Measurements from ENCODE around the gene DCTN3.

The DCTN3 gene

GRCh38 chr9:34620061-34620994 lies at the start of gene DCTN3:
TSS of gene DCTN3 (minus strand) at chr9:34620495. CDS start at chr9:34620464, 31 bp downstream.
- peak; percentile 80 to 81 for DNase-seq (ENCODE audit: low read depth in 2 of 2)

DNA sequence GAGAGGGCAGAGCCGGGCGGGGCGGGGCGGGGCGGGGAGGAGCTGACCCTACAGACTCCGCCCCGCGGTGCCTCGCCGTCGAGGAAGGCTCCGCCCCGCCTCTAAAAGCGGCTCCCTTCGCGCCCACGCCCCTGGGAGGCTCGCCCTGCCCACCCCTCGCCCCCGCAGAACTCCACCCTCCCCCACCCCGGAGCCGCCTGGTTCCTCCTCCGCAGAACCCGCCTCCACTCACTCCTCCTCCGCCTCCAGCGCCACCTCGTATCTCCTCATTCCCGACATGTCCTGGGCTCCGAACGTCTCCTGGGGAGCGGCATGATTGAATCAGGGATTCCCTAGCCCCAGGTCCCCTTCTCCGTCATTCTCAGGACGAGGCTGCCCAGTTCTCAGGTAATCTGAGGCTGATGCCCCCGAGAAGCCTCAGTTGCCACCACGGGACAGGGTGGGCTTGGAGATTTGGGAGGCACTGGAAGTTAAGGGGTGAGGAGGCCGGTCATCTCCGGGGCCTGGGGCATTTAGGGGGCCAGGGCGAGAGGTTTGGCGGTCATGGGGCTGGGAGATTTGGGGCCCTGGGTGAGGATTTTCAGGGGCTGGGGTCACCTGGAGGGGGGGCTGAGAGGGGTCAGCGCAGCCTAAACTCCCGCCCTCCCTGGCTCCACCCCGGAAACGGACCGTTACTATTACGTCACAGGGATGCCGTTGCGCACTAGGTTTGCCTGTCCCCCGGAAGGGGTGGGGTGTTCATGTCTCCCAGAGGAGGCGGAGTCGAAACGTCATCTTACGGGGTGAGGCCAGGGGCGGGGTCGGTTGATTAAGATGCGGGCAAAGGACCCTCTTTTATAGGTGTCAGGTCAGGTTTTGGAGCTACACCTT lies 45.3 kb upstream of the DCTN3 start:
- peak; percentile 62 to 70 for DNase-seq (ENCODE audit: low read depth in 2 of 2)

- DNase-seq (ENCODE audit: low read depth in 2 of 2), result no peak
Observed at GRCh38 chr9:34665067-34665380, 44.7 kb upstream of the DCTN3 start.

- peak; percentile 20 to 69 for DNase-seq (ENCODE audit: low read depth in 2 of 2)
Observed at GRCh38 chr9:34664281-34665066, 44.2 kb upstream of the DCTN3 start.

DNA sequence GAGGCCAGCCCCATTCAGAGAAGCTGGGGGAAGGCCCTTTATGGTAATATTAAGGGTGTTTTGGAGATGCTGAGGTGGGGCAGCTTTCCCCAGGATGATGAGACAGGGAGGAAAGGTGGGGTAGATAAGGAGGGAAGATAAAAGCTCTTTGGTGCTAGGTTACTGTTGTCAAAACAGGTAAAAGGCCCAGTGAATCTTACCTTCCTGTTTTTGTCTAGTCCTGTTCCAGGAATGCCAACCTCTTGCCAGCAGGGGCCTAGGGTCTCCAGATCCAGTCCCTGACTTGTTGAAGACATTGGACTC lies 43.0 kb upstream of the DCTN3 start:
- no peak for DNase-seq (ENCODE audit: low read depth in 2 of 2)

- no peak for DNase-seq (ENCODE audit: low read depth in 2 of 2)
Observed at GRCh38 chr9:34662526-34663302, 42.4 kb upstream of the DCTN3 start, which contains the start of gene CCL27. TSS of gene CCL27 (minus strand) at chr9:34662657. CDS start at chr9:34662633, 24 bp downstream.

DNA sequence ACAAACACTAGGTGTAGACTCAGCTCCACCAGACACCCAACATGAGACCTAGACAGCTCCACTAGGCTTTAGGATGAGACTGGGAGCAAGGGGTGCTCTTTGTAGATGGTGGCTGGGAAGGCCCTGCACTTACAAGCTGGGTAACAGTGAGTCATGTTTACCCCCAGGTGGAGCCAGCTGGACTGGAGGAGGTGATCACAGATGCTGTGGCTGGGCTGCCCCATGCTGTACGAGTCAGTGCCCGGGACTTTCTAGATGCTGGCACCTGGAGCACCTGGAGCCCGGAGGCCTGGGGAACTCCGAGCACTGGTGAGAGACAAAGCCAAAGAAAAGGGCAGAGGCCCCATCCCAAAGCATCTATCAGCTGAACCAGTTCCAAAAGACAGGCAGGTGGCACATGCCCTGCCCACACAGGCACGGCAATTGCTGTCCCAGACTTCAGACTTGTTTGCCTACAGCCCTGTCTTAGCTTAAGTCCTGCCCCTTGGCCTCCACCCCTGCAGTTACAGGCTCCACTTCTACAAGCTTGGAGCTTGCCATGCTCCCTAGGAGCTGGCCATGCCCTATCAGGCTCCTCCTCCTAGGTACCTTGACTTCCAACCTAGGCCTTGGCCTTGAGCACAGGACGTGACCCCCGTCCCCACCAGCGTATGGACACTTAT lies 39.4 kb upstream of the DCTN3 start:
- DNase-seq (ENCODE audit: low read depth in 2 of 2), result no peak

DNA sequence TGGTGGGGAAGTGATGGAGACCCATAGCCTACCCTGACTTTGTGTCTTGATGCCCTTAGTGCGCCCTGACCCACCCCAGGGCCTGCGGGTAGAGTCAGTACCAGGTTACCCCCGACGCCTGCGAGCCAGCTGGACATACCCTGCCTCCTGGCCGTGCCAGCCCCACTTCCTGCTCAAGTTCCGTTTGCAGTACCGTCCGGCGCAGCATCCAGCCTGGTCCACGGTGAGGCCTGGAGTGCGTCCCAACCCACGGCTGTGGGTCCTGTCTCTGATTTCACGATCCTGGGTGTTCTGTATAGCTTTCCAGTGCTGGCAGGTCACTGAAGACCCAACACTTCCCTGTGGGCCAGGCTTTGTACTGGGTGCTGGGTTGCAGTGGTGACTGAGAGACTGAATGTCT lies 38.2 kb upstream of the DCTN3 start:
- no peak for DNase-seq (ENCODE audit: low read depth in 2 of 2)

- no peak for DNase-seq (ENCODE audit: low read depth in 2 of 2)
Observed at GRCh38 chr9:34656992-34657391, 36.7 kb upstream of the DCTN3 start.

DNA sequence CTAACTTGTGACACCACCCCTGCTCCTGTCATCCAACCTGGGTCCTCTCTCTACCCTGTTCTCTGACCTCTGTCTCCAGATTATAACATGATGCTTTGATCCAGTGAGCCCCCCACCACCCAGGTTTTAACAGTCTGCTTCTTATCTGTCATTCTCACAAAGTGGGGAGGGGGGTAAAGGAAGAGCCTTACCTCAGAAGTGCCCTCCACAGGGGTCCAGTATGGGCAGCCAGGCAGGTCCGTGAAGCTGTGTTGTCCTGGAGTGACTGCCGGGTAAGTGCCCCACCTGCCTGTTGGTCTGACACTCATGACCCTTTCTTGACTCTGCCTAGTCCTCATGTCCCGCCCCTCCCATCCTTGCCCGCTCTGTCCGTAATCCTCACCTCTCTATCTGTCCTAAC lies 35.1 kb upstream of the DCTN3 start:
- no peak for DNase-seq (ENCODE audit: low read depth in 2 of 2)

DNA sequence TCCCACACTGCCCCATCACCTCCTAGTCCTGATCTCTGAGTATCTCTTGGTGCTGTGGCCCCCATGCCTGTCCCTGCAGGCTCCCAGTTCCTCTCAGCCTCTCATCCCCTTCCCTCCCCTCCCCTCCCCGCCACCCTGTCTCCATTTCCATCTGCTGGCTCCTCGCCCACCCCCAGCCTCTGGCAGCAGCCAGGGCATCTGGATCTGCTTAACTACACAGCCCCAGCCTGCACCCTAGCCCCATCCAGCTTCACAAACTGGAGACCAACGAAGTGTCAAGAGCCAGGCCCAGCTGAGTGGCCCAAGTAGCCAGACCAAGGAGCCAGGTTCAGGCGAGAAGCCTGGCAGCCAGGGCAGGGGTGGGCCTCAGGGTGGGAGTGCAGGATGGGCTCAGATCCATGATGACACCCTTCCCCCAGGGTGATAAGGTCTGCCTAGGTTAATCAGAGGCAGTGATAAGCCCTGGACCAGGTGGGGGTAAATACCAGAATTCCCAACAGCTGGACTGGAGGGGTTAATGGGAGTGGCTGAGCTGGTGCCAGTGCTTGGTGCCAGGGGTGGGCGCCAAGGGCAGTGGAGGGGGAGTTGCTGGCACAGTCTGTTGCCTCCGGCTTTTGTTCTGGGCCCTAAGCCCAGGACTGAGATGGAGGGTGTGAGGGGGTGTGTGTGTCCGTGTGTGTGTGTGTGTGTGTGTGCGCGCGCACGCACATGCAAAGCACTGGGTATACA lies 34.2 kb upstream of the DCTN3 start:
- no peak for DNase-seq (ENCODE audit: low read depth in 2 of 2)

GRCh38 chr9:34653151-34654072 lies 33.1 kb upstream of the DCTN3 start:
- no peak for DNase-seq (ENCODE audit: low read depth in 2 of 2)

DNA sequence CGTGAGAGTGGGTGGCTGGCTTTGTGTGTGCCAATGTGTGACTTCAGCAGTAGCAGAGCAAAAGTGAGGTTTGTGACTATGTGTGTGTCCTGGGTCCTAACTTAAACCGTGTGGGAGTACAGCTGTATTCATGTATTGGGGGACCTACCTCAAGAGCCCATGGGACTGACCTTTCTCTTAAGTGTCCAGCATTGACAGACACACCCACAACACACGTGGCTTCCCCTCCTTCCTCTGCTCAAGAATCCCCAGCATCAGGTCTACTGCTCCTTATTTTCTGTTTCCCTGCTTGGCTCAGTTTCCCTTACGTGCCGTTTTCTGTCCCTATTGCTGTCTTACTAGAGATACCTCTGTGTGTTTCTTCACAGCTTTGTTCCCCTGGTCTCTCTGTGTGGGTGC lies 32.3 kb upstream of the DCTN3 start:
- no peak for DNase-seq (ENCODE audit: low read depth in 2 of 2)

DNA sequence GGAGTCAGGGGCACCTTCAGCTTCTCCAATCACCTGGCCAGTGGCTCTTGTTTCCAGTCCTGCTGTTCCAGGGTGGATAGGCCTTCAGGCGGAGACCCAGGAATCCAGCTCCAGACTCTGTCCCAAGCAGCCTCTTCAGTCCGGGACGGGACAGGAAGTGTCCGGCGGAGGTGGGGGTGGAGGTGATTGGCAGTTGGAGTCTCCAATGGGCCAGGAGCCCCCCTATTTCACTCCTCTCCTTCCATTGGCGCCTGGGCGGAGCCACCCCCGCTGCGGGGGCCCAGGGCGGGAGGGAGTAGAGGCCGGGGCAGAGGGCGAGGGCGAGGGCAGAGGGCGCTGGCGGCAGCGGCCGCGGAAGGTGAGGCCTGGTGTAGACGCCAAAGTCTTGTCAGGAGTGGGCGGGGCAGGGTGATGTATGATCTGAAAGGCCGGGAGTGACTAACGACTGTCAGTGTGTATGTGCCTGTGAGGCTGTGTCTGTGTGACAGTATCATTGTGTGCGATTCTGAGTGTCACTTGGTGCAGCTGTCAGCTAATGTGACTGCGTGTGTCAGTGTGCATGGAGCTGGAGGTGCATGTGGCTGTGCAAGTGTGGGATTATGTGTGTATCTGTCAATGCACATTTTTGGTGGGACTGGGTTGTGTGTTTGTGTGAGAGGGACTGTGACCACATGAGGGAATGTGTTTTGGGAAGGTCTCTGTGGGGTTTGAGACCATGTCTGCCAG lies 31.7 kb upstream of the DCTN3 start, which contains the start of gene IL11RA:
TSS of gene IL11RA (plus strand) at position 310 of the 726 bp plus-strand sequence. CDS start 3,033 bp downstream, outside the sequence.
- peak; percentile 39 to 45 for DNase-seq (ENCODE audit: low read depth in 2 of 2)

DNA sequence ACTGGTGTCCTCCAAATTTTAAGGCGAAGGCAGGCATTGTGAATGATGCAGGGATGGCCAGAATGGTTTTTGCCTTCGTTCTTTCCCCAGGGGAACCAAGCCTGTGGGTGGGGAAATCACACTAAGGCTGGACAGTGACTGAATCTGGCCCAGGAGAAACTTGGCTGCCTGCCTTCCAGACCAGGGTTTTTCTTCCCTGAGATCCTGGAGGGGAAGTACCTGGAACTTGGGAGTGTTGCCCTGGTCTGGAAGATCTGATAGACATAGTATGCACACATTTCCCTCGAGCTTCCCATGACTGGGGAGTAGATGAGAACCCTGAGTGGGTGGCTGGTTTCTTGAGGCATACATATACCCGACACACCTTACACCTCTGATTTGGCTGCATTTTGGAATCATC lies 31.0 kb upstream of the DCTN3 start:
- no peak for DNase-seq (ENCODE audit: low read depth in 2 of 2)

DNA sequence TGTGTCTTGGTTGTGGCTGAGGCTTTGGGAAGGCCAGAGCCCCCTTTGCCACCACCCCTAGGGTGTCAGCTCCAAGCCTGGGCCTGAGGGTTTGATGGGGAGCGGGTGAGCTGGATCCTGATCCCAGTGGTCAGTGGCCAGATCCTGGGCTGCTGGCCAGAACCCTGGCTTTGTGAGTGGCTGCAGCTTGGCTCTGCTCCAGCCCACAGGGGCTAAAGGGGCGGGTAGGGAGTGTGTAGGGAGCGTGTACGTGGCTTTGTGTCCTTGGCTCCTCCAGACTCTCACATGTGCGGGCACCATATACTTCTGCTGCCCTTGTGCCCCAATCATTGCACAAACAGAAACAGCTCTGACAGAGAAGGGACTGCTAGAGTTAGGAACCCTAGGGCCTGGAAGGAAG lies 30.5 kb upstream of the DCTN3 start:
- no peak for DNase-seq (ENCODE audit: low read depth in 2 of 2)

- DNase-seq (ENCODE audit: low read depth in 2 of 2), result no peak
Observed at GRCh38 chr9:34648673-34649072, 28.4 kb upstream of the DCTN3 start.

- no peak for DNase-seq (ENCODE audit: low read depth in 2 of 2)
Observed at GRCh38 chr9:34647651-34648050, 27.4 kb upstream of the DCTN3 start.

Data from activated CD4-positive, alpha-beta T cell treated with anti-CD3 and anti-CD28 coated beads for 24 hours (primary cell).